ENCODE data around the gene FER.

The FER gene

GRCh38 chr5:108749128-108749861, 1.6 kb downstream of the FER start (continued):
- TF ChIP-seq PRDM2 (tag by site-specific recombination; IDR thresholded peaks at IDR 0.05; ENCODE audit: borderline replicate concordance) = no peak
- no peak for TF ChIP-seq ZNF544 (tag by site-specific recombination; IDR thresholded peaks at IDR 0.05)
- TF ChIP-seq KLF17 (tag by site-specific recombination; IDR thresholded peaks at IDR 0.05) = peak; percentile 48; the same call in 1 of the 2 replicates
- TF ChIP-seq GLI2 (tag by site-specific recombination; IDR thresholded peaks at IDR 0.05; ENCODE audit: borderline replicate concordance, low read depth) = no peak
- TF ChIP-seq ZNF664 (tag by site-specific recombination; IDR thresholded peaks at IDR 0.05) = no peak
- 0 out of 2 replicates have a peak, but pooled peaks have one; percentile 57 for TF ChIP-seq REPIN1 (tag by site-specific recombination; IDR thresholded peaks at IDR 0.05; ENCODE audit: low read depth)
- TF ChIP-seq ZNF645 (tag by site-specific recombination; IDR thresholded peaks at IDR 0.05) = no peak
- no peak for TF ChIP-seq ZBTB21 (tag by site-specific recombination; IDR thresholded peaks at IDR 0.05)
- TF ChIP-seq HIC1 (tag by site-specific recombination; IDR thresholded peaks at IDR 0.05) = peak; percentile 47; the same call in 1 of the 2 replicates
- no peak for TF ChIP-seq ZNF239 (tag by site-specific recombination; IDR thresholded peaks at IDR 0.05)
- TF ChIP-seq BCL11A (tag by site-specific recombination; IDR thresholded peaks at IDR 0.05; ENCODE audit: low read depth) = peak; percentile 54; the same call in 1 of the 2 replicates
- TF ChIP-seq ZSCAN16 (tag by site-specific recombination; IDR thresholded peaks at IDR 0.05) = peak; percentile 34; the same call in 1 of the 2 replicates
- no peak for TF ChIP-seq ZNF585B (tag by site-specific recombination; IDR thresholded peaks at IDR 0.05)
- peak; percentile 42; the same call in 1 of the 2 replicates for TF ChIP-seq PRDM10 (tag by site-specific recombination; IDR thresholded peaks at IDR 0.05)
- TF ChIP-seq ZNF18 (tag by site-specific recombination; IDR thresholded peaks at IDR 0.05) = no peak; the same call in 1 of the 2 replicates
- TF ChIP-seq ZNF513 (tag by site-specific recombination; IDR thresholded peaks at IDR 0.05) = peak; percentile 55
- 0 out of 2 replicates have a peak, but pooled peaks have one; percentile 12 for TF ChIP-seq ZNF2 (tag by site-specific recombination; IDR thresholded peaks at IDR 0.05)
- peak; percentile 35; the same call in 1 of the 2 replicates for TF ChIP-seq IKZF3 (tag by site-specific recombination; IDR thresholded peaks at IDR 0.05)
- peak; percentile 71 for TF ChIP-seq ZBTB17 (tag by site-specific recombination; IDR thresholded peaks at IDR 0.05)
- TF ChIP-seq ZFP69B (tag by site-specific recombination; IDR thresholded peaks at IDR 0.05) = no peak
- TF ChIP-seq ZNF843 (tag by site-specific recombination; IDR thresholded peaks at IDR 0.05) = 0 out of 2 replicates have a peak, but pooled peaks have one; percentile 41
